ENCODE measurements around the gene MID1IP1. TPM values are rescaled to one million over a fixed set of nuclear protein-coding genes. Genes with fewer than 3 reads are reported as not detected.

The MID1IP1 gene, protein sequence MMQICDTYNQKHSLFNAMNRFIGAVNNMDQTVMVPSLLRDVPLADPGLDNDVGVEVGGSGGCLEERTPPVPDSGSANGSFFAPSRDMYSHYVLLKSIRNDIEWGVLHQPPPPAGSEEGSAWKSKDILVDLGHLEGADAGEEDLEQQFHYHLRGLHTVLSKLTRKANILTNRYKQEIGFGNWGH
- polyA plus RNA-seq (2013, experiment 1 of 2), result 39.9 TPM
- 41.8 TPM for polyA plus RNA-seq (2013, experiment 2 of 2)

- H3K4ac ChIP-seq (ENCODE audit: low read depth in 1 of 2, low read length in 2 of 2), result peak within 1 kb of the TSS in 1 of 2 experiments; percentile 80
- no peak within 1 kb of the TSS for H2AK5ac ChIP-seq (ENCODE audit: low read length, severe bottlenecking)
- H3K18ac ChIP-seq (ENCODE audit: low read depth in 1 of 2, low read length in 2 of 2), result peak within 1 kb of the TSS; percentile 21 to 76
- H2BK12ac ChIP-seq (ENCODE audit: low read length in 2 of 2), result no peak within 1 kb of the TSS
- H2BK5ac ChIP-seq (ENCODE audit: low read depth, low read length, poor library complexity, severe bottlenecking), result no peak within 1 kb of the TSS
- H3K36me3 ChIP-seq (ENCODE audit: control insufficient read depth in 1 of 2, insufficient read depth in 2 of 2, low read depth in 1 of 2, low read length in 2 of 2), result no peaks in the 10 kb centered on the region
- H3K4me1 ChIP-seq (ENCODE audit: control insufficient read depth, insufficient read depth, low read depth, low read length), result peaks cover 8% of the 10 kb centered on the region
- no peaks in the 10 kb centered on the region for H3K79me1 ChIP-seq (replicated peaks; ENCODE audit: low read length, poor library complexity, severe bottlenecking)
- peak; percentile 95 for DNase-seq
- H2AFZ ChIP-seq (ENCODE audit: low read depth, low read length), result peak within 1 kb of the TSS; percentile 61
- H3K4me2 ChIP-seq (ENCODE audit: low read length, poor library complexity, severe bottlenecking), result peak within 1 kb of the TSS; percentile 53
- peak within 1 kb of the TSS; percentile 81 for H3K27ac ChIP-seq (ENCODE audit: low read length, poor library complexity, severe bottlenecking)
- no peak within 1 kb of the TSS for H3K14ac ChIP-seq (ENCODE audit: low read length in 2 of 2)
- H3K23ac ChIP-seq (ENCODE audit: low read length in 2 of 2), result no peak within 1 kb of the TSS
- peaks cover 0 to 4% of the 10 kb centered on the region in 2 experiments for H3K27me3 ChIP-seq (ENCODE audit: control insufficient read depth in 1 of 2, insufficient read depth in 1 of 2, low read length in 2 of 2)
- no peaks in the 10 kb centered on the region for H3K9me3 ChIP-seq (ENCODE audit: control insufficient read depth, low read length)
- no peak within 1 kb of the TSS for H4K91ac ChIP-seq (ENCODE audit: low read length)
- H4K8ac ChIP-seq (ENCODE audit: low read length), result peak within 1 kb of the TSS; percentile 77
- peak within 1 kb of the TSS; percentile 98 for H3K9ac ChIP-seq (ENCODE audit: low read length)
- H2BK120ac ChIP-seq (ENCODE audit: low read depth, low read length), result peak within 1 kb of the TSS; percentile 34
- peak within 1 kb of the TSS; percentile 50 to 90 for H3K4me3 ChIP-seq (ENCODE audit: insufficient read depth in 1 of 2, low read depth in 1 of 2, low read length in 2 of 2)
- no peak within 1 kb of the TSS for H2BK15ac ChIP-seq (ENCODE audit: low read depth, poor library complexity, severe bottlenecking)
- WGBS, result 7% methylated on average over 30 of the region's 32 CpGs
These were observed at the start of gene MID1IP1 for GRCh38 chrX:38800981-38801845. MID1IP1 (plus strand) TSS chrX:38801459; CDS start chrX:38804947, 3,488 bp downstream.

- H2AFZ ChIP-seq (ENCODE audit: low read depth, low read length), result no peak overlapping the region
- no peak overlapping the region for H2BK12ac ChIP-seq (ENCODE audit: low read length in 2 of 2)
- H3K14ac ChIP-seq (ENCODE audit: low read length in 2 of 2), result no peak overlapping the region
- no peak overlapping the region for H2BK15ac ChIP-seq (ENCODE audit: low read depth, poor library complexity, severe bottlenecking)
- no peak overlapping the region for H3K4me3 ChIP-seq (ENCODE audit: insufficient read depth in 1 of 2, low read depth in 1 of 2, low read length in 2 of 2)
- H3K4ac ChIP-seq (ENCODE audit: low read depth in 1 of 2, low read length in 2 of 2), result no peak overlapping the region
- H3K27ac ChIP-seq (ENCODE audit: low read length, poor library complexity, severe bottlenecking), result no peak overlapping the region
- H2BK120ac ChIP-seq (ENCODE audit: low read depth, low read length), result no peak overlapping the region
- H3K4me1 ChIP-seq (ENCODE audit: control insufficient read depth, insufficient read depth, low read depth, low read length), result no peaks in the 10 kb centered on the region
- H3K9me3 ChIP-seq (ENCODE audit: control insufficient read depth, low read length), result no peaks in the 10 kb centered on the region
- H3K36me3 ChIP-seq (ENCODE audit: control insufficient read depth in 1 of 2, insufficient read depth in 2 of 2, low read depth in 1 of 2, low read length in 2 of 2), result no peaks in the 10 kb centered on the region
- H3K9ac ChIP-seq (ENCODE audit: low read length), result peak overlapping the region; percentile 7
- no peak overlapping the region for H2AK5ac ChIP-seq (ENCODE audit: low read length, severe bottlenecking)
- H4K91ac ChIP-seq (ENCODE audit: low read length), result no peak overlapping the region
- DNase-seq, result peak; percentile 54
- no peak overlapping the region for H4K8ac ChIP-seq (ENCODE audit: low read length)
- no peak overlapping the region for H3K23ac ChIP-seq (ENCODE audit: low read length in 2 of 2)
- H3K4me2 ChIP-seq (ENCODE audit: low read length, poor library complexity, severe bottlenecking), result no peak overlapping the region
- 78% methylated on average over 2 of the region's 6 CpGs for WGBS
- H3K18ac ChIP-seq (ENCODE audit: low read depth in 1 of 2, low read length in 2 of 2), result no peak overlapping the region
- H2BK5ac ChIP-seq (ENCODE audit: low read depth, low read length, poor library complexity, severe bottlenecking), result no peak overlapping the region
- H3K79me1 ChIP-seq (replicated peaks; ENCODE audit: low read length, poor library complexity, severe bottlenecking), result no peaks in the 10 kb centered on the region
- peaks cover 0 to 51% of the 10 kb centered on the region in 2 experiments for H3K27me3 ChIP-seq (ENCODE audit: control insufficient read depth in 1 of 2, insufficient read depth in 1 of 2, low read length in 2 of 2)
These were observed 47.0 kb upstream of the MID1IP1 start for GRCh38 chrX:38754102-38754790.

GRCh38 chrX:38754818-38755718 is 46.2 kb upstream of the MID1IP1 start:
- H3K4me1 ChIP-seq (ENCODE audit: control insufficient read depth, insufficient read depth, low read depth, low read length), result no peaks in the 10 kb centered on the region
- 51% methylated on average over 7 of the region's 7 CpGs for WGBS
- no peak overlapping the region for H2BK12ac ChIP-seq (ENCODE audit: low read length in 2 of 2)
- H3K36me3 ChIP-seq (ENCODE audit: control insufficient read depth in 1 of 2, insufficient read depth in 2 of 2, low read depth in 1 of 2, low read length in 2 of 2), result no peaks in the 10 kb centered on the region
- no peak overlapping the region for H2BK5ac ChIP-seq (ENCODE audit: low read depth, low read length, poor library complexity, severe bottlenecking)
- no peak overlapping the region for H3K4me2 ChIP-seq (ENCODE audit: low read length, poor library complexity, severe bottlenecking)
- no peaks in the 10 kb centered on the region for H3K79me1 ChIP-seq (replicated peaks; ENCODE audit: low read length, poor library complexity, severe bottlenecking)
- H2BK120ac ChIP-seq (ENCODE audit: low read depth, low read length), result no peak overlapping the region
- H3K18ac ChIP-seq (ENCODE audit: low read depth in 1 of 2, low read length in 2 of 2), result no peak overlapping the region
- no peak overlapping the region for H4K8ac ChIP-seq (ENCODE audit: low read length)
- H3K9ac ChIP-seq (ENCODE audit: low read length), result peak overlapping the region; percentile 7
- H3K4ac ChIP-seq (ENCODE audit: low read depth in 1 of 2, low read length in 2 of 2), result no peak overlapping the region
- H3K9me3 ChIP-seq (ENCODE audit: control insufficient read depth, low read length), result no peaks in the 10 kb centered on the region
- no peak overlapping the region for H3K4me3 ChIP-seq (ENCODE audit: insufficient read depth in 1 of 2, low read depth in 1 of 2, low read length in 2 of 2)
- no peak overlapping the region for H2BK15ac ChIP-seq (ENCODE audit: low read depth, poor library complexity, severe bottlenecking)
- no peak overlapping the region for H3K27ac ChIP-seq (ENCODE audit: low read length, poor library complexity, severe bottlenecking)
- DNase-seq, result no peak
- H3K14ac ChIP-seq (ENCODE audit: low read length in 2 of 2), result no peak overlapping the region
- no peak overlapping the region for H3K23ac ChIP-seq (ENCODE audit: low read length in 2 of 2)
- no peak overlapping the region for H2AFZ ChIP-seq (ENCODE audit: low read depth, low read length)
- peaks cover 0 to 49% of the 10 kb centered on the region in 2 experiments for H3K27me3 ChIP-seq (ENCODE audit: control insufficient read depth in 1 of 2, insufficient read depth in 1 of 2, low read length in 2 of 2)
- H4K91ac ChIP-seq (ENCODE audit: low read length), result no peak overlapping the region
- H2AK5ac ChIP-seq (ENCODE audit: low read length, severe bottlenecking), result no peak overlapping the region

All from mesenchymal stem cell (in vitro differentiated cells and primary cell).